ENCODE measurements around the gene RAD51B. TPM values are rescaled to one million over a fixed set of nuclear protein-coding genes. Genes with fewer than 3 reads are reported as not detected.

The RAD51B gene
- total and polyA plus RNA-seq, 2 of the 13 experiments (the other 11 are each of a cell fraction or from before 2014, with no cell fraction given): 7.0 to 9.5 TPM

- no peak for TF ChIP-seq ZNF766 (CRISPR knock-in tag; IDR thresholded peaks at IDR 0.05; ENCODE audit: borderline replicate concordance)
- TF ChIP-seq RFX1 (IDR thresholded peaks at IDR 0.05): no peak
- no peak for TF ChIP-seq ZNF10 (CRISPR knock-in tag; IDR thresholded peaks at IDR 0.05; ENCODE audit: borderline replicate concordance, low read depth)
- no peak for TF ChIP-seq AGO2 (optimal IDR thresholded peaks at IDR 0.05; ENCODE audit: low read depth, low read length)
- no peak for TF ChIP-seq STAT6 (CRISPR knock-in tag; IDR thresholded peaks at IDR 0.05; ENCODE audit: borderline replicate concordance)
- no peak for TF ChIP-seq ZNF383 (CRISPR knock-in tag; IDR thresholded peaks at IDR 0.05; ENCODE audit: borderline replicate concordance)
- no peak for TF ChIP-seq ZSCAN30 (CRISPR knock-in tag; IDR thresholded peaks at IDR 0.05)
- no peak for TF ChIP-seq UBTF (CRISPR knock-in tag; IDR thresholded peaks at IDR 0.05)
- no peak for TF ChIP-seq SIX4 (CRISPR knock-in tag; IDR thresholded peaks at IDR 0.05)
- TF ChIP-seq GMEB2 (CRISPR knock-in tag; IDR thresholded peaks at IDR 0.05; ENCODE audit: low read depth): no peak
- no peak for TF ChIP-seq TEAD2 (CRISPR knock-in tag; IDR thresholded peaks at IDR 0.05)
- TF ChIP-seq SKI (IDR thresholded peaks at IDR 0.05; ENCODE audit: partially characterized antibody): no peak
- no peak for TF ChIP-seq MAZ (IDR thresholded peaks at IDR 0.05; ENCODE audit: borderline replicate concordance, low read depth, low read length)
- no peak for TF ChIP-seq MAZ (CRISPR knock-in tag; IDR thresholded peaks at IDR 0.05; ENCODE audit: low read depth)
- no peak for TF ChIP-seq NR3C1 (CRISPR knock-in tag; IDR thresholded peaks at IDR 0.05)
- TF ChIP-seq TMF1 (CRISPR knock-in tag; IDR thresholded peaks at IDR 0.05; ENCODE audit: low read depth): no peak
- TF ChIP-seq GPBP1L1 (CRISPR knock-in tag; IDR thresholded peaks at IDR 0.05): no peak
- TF ChIP-seq MAFG (CRISPR knock-in tag; IDR thresholded peaks at IDR 0.05): no peak
- TF ChIP-seq ZMYM2 (CRISPR knock-in tag; IDR thresholded peaks at IDR 0.05): no peak
- no peak for TF ChIP-seq NFE2L2 (IDR thresholded peaks at IDR 0.05; ENCODE audit: low read length)
- no peak for TF ChIP-seq EZH2 (conservative IDR thresholded peaks at IDR 0.05; ENCODE audit: low read depth, low read length)
Measured at GRCh38 chr14:68607081-68607866, 787.7 kb downstream of the RAD51B start (continued).

Data from HepG2 (cell line).